Body of pancreas (tissue), 4 donors: Measurements from ENCODE around the gene GNAT1. TPM values are rescaled to one million over a fixed set of nuclear protein-coding genes. Genes with fewer than 3 reads are reported as not detected.

Experiments used
- ATAC-seq: fragments of 150-250 bp; one replicate; pipeline ENCODE4 v1.9.1; 2016
- DNase-seq, 4 donors: peaks; one replicate each; pipeline ENCODE4 v3.0.0-alpha.2; 2019
- H3K27ac ChIP-seq, 4 donors: fragments of 200-600 bp; sonication (generic); 1 replicate in 3 of 4; 2 replicates in 1 of 4; pipeline versions ENCODE4 v1.5.1 to v1.6.1; 2016 to 2019; ENCODE audit warnings: mild to moderate bottlenecking in 1 of 4, mixed read lengths in 1 of 4, moderate library complexity in 1 of 4
- H3K27me3 ChIP-seq, 2 donors: fragments of 200-600 bp; sonication (generic); one replicate each; pipeline ENCODE4 v1.6.0; 2016; ENCODE audit warnings: mild to moderate bottlenecking in 1 of 2
- H3K36me3 ChIP-seq, 2 donors: fragments of 200-600 bp; sonication (generic); replicated peaks in 1 of 2; 2 replicates each; pipeline ENCODE4 v1.5.1; 2016; ENCODE audit warnings: low read depth in 2 of 2; ENCODE audit not compliant: insufficient read depth in 1 of 2
- H3K4me1 ChIP-seq: fragments of 200-600 bp; sonication (generic); one replicate; pipeline ENCODE4 v1.6.0; 2016
- H3K4me3 ChIP-seq, 2 donors: fragments of 200-600 bp; sonication (generic); 1 replicate in 1 of 2; 2 replicates in 1 of 2; pipeline ENCODE4 v1.5.1; 2016 to 2019
- H3K9me3 ChIP-seq, 3 donors: fragments of 200-600 bp; sonication (generic); 1 replicate in 2 of 3; 2 replicates in 1 of 3; pipeline ENCODE4 v1.5.1; 2016
- CTCF ChIP-seq, 7 experiments: fragments of 450-650 bp in 4 of 7; fragments of 200-600 bp in 3 of 7; sonication (generic) in 3 of 7; IDR thresholded peaks; one replicate each; pipeline ENCODE4 v1.5.1; 2016 to 2019; ENCODE audit warnings: antibody characterized with exemption in 7 of 7
- POLR2A ChIP-seq, 3 donors: fragments of 450-650 bp; IDR thresholded peaks; one replicate each; pipeline ENCODE4 v1.6.1; 2016; ENCODE audit warnings: antibody characterized with exemption in 3 of 3, mild to moderate bottlenecking in 2 of 3
- WGBS, 2 donors: methylation state at CpG; one replicate each; pipeline ENCODE4 v1.1.5; 2017; 5-methylcytosine and 5-hydroxymethylcytosine counted together
- intact Hi-C: fragments of 100-400 bp; cut with DNase I; formaldehyde crosslinking; loops from one replicate; pipeline ENCODE4 v1.15.1; 2023
- microRNA counts, 2 donors: library from miRNA; unstranded; fragments of <30 nt; microRNA quantifications; one replicate each; lab custom pipeline; 2017
- microRNA-seq, 2 donors: library from miRNA; unstranded; fragments of <30 nt; microRNA quantifications; one replicate each; pipeline ENCODE4, GENCODE V29; 2016; ENCODE audit warnings: borderline number of aligned reads in 2 of 2, borderline replicate concordance in 2 of 2
- small RNA-seq: library from RNA; depleted of rRNA; stranded (forward); fragments of <200 nt; gene quantifications from one replicate; pipeline ENCODE3, GENCODE V24; 2016
- total RNA-seq, 2 donors: library from RNA; depleted of rRNA; stranded (reverse); fragments of >200 nt; gene quantifications; one replicate each; pipeline ENCODE4 v1.1.0, GENCODE V29; 2016

Gene GNAT1
- total RNA-seq, 2 donors from 2014 or later, result not detected

GRCh38 chr3:50246517-50246954, 55.1 kb downstream of the GNAT1 start:
- intact Hi-C loops, result no loop called here
- 30 to 43% methylated on average over 6 to 10 of the region's 10 CpGs for WGBS, 2 donors
- TF ChIP-seq POLR2A (IDR thresholded peaks at IDR 0.05), result no peak
- TF ChIP-seq CTCF (IDR thresholded peaks at IDR 0.05), result peak in 1 of 7 experiments; percentile 3

More at GRCh38 chr3:50246517-50246954, 55.1 kb downstream of the GNAT1 start:
- DNase-seq (peak in 1 of 4 donors; percentile 52), ATAC-seq (no peak)
- no peaks in the 10 kb centered on the region for H3K36me3 ChIP-seq
- H3K4me1 ChIP-seq, result peaks cover 49% of the 10 kb centered on the region
- no peaks in the 10 kb centered on the region for H3K9me3 ChIP-seq
- H3K4me3 ChIP-seq, result no peak overlapping the region
- H3K27me3 ChIP-seq, result no peaks in the 10 kb centered on the region
- H3K27ac ChIP-seq, result peak overlapping the region in 3 of 4 donors; percentile 74 to 81 (median 80)

MicroRNAs within 50 kb of the gene (microRNA counts, 767-probe panel; counts per million panel counts)
- 0 to 736 counts per million in 2 donors for microRNA hsa-miR-566 (lab: Ali Mortazavi, UCI)

Small RNAs within 50 kb of the gene (microRNA-seq; reads per million reads assigned to microRNA genes)
- gene MIR566 (0 reads per million in 2 donors), gene MIR5787 (0 reads per million in 2 donors)

Small RNAs within 50 kb of the gene (small RNA-seq; reads per million reads assigned to genes)
- gene MIR566, result not detected
- not detected for gene MIR5787

Other genes starting within 250 kb of the GNAT1 start
- gene RBM5, start 102.7 kb upstream of the GNAT1 start, total RNA-seq, result 100 to 1,000 TPM; 139 to 308 TPM
- 10 to 100 TPM in 1 of 2 donors, 1 to 10 TPM in 1; 5.2 to 25.4 TPM for gene SEMA3F, start 36.3 kb upstream of the GNAT1 start, total RNA-seq
- gene SLC38A3, start 13.7 kb downstream of the GNAT1 start, total RNA-seq, result 10 to 100 TPM in 1 of 2 donors, 1 to 10 TPM in 1; 4.6 to 48.0 TPM
- 10 to 100 TPM; 46.2 to 53.7 TPM for gene GNAI2, start 44.6 kb downstream of the GNAT1 start, total RNA-seq
- 100 to 1,000 TPM in 1 of 2 donors, 10 to 100 TPM in 1; 71.1 to 116 TPM for gene SEMA3B, start 77.5 kb downstream of the GNAT1 start, total RNA-seq
- gene LSMEM2, start 87.5 kb downstream of the GNAT1 start, total RNA-seq, result not detected
- gene IFRD2, start 100.8 kb downstream of the GNAT1 start, total RNA-seq, result 100 to 1,000 TPM in 1 of 2 donors, 10 to 100 TPM in 1; 75.8 to 103 TPM
- gene HYAL3, start 107.8 kb downstream of the GNAT1 start, total RNA-seq, result 1 to 10 TPM in 1 of 2 donors, under 1 TPM in 1; 0.99 to 2.3 TPM
- gene NAA80, start 107.8 kb downstream of the GNAT1 start, total RNA-seq, result 10 to 100 TPM in 1 of 2 donors, 1 to 10 TPM in 1; 4.4 to 11.2 TPM
- 10 to 100 TPM; 13.0 to 20.4 TPM for gene HYAL1, start 112.0 kb downstream of the GNAT1 start, total RNA-seq
- 10 to 100 TPM; 35.6 to 48.3 TPM for gene HYAL2, start 131.1 kb downstream of the GNAT1 start, total RNA-seq
- 10 to 100 TPM; 12.9 to 31.6 TPM for gene TUSC2, start 136.6 kb downstream of the GNAT1 start, total RNA-seq
- 10 to 100 TPM; 26.7 to 30.0 TPM for gene RASSF1, start 149.2 kb downstream of the GNAT1 start, total RNA-seq
- gene ZMYND10, start 154.1 kb downstream of the GNAT1 start, total RNA-seq, result 1 to 10 TPM; 1.3 to 2.3 TPM
- 10 to 100 TPM; 27.0 to 30.9 TPM for gene NPRL2, start 159.2 kb downstream of the GNAT1 start, total RNA-seq
- gene CYB561D2, start 159.3 kb downstream of the GNAT1 start, total RNA-seq, result 10 to 100 TPM; 11.4 to 29.0 TPM
- gene TMEM115, start 167.9 kb downstream of the GNAT1 start, total RNA-seq, result 10 to 100 TPM; 39.4 to 54.1 TPM